IPS-15b (cell line): ENCODE measurements around the gene MEF2A.

Source experiments
- H3K27me3 ChIP-seq: one replicate; pipeline ENCODE4 v1.6.1; 2013; ENCODE audit warnings: low read length; ENCODE audit not compliant: control insufficient read depth, insufficient read depth
- H3K36me3 ChIP-seq: one replicate; pipeline ENCODE4 v1.6.1; 2013; ENCODE audit warnings: low read length; ENCODE audit not compliant: control insufficient read depth, insufficient read depth
- H3K4me1 ChIP-seq: one replicate; pipeline ENCODE4 v1.6.1; 2013; ENCODE audit warnings: mild to moderate bottlenecking, low read length; ENCODE audit not compliant: control insufficient read depth, insufficient read depth
- H3K4me3 ChIP-seq: one replicate; pipeline ENCODE4 v1.5.1; 2013; ENCODE audit warnings: low read depth, low read length
- H3K9ac ChIP-seq: one replicate; pipeline ENCODE4 v1.6.1; 2013; ENCODE audit warnings: low read depth, mild to moderate bottlenecking, low read length
- H3K9me3 ChIP-seq: one replicate; pipeline ENCODE4 v1.6.1; 2013; ENCODE audit warnings: mild to moderate bottlenecking, low read length; ENCODE audit not compliant: control insufficient read depth, insufficient read depth

The MEF2A gene

DNA sequence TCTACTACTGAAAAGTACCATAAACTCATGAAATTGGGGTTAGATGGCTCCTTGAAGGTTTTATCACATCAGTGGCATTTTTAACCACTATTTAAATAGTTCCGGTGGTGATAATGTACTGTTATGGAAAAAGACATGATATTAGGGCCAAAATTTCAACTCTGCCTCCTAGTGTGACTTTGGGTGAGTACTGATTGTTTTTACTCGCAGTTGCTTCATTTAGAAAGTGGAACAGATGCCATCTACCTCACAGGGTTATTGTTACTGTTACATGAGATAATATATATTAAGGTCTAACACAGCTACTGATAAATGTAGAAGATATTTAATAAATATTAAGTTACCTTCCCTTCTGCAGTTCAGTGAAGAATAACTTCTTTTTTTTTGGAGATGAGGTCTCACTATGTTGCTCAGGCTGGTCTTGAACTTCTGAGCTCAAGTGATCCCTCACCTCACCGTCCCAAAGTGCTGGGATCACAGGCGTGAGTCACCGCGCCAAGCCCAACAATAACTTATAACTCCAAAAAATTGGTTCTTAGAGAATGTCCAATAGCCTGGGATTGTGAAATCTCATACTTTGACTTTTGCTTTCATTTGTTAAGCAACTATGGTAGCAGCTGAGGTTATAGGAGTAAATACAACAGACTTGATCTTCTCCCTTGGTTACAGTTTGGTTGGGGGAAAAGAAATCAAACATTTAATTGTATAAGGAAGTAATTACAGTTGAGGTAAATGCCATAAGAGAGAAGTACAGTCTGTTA lies 48.3 kb downstream of the MEF2A start:
- H3K36me3 ChIP-seq = no peaks in the 10 kb centered on the region
- H3K9me3 ChIP-seq = no peaks in the 10 kb centered on the region
- H3K27me3 ChIP-seq = no peaks in the 10 kb centered on the region
- peaks cover 10% of the 10 kb centered on the region for H3K4me1 ChIP-seq
- H3K9ac ChIP-seq = no peak overlapping the region
- no peak overlapping the region for H3K4me3 ChIP-seq

DNA sequence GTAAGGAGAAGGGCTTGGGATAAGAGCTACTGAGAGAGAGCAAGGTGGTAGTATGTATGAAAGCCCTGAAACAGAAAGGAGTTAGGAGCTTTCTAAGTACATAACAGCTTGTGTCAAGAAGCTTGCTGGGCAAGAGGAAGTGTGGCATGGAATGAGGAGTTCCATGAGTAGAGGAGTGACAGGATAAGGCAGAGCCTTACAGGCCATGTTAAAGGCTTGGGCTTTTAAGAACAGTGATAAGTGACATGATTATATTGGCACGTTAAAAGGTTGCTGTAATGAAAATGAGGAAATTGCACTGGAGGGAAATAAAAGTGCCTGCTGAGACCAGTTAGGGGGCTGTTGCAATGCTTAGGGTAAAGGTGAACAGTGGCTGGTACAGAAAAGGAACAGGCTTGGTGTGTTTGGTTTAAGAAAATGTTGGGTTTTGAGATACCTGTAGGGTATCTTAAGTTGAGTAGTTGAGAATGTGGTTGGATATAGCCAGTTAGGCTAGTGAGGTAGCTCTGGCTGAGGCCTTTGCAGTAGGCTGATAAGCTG lies 49.0 kb downstream of the MEF2A start:
- H3K9ac ChIP-seq = no peak overlapping the region
- H3K27me3 ChIP-seq = no peaks in the 10 kb centered on the region
- no peaks in the 10 kb centered on the region for H3K36me3 ChIP-seq
- no peaks in the 10 kb centered on the region for H3K9me3 ChIP-seq
- no peak overlapping the region for H3K4me3 ChIP-seq
- H3K4me1 ChIP-seq = peaks cover 13% of the 10 kb centered on the region

DNA sequence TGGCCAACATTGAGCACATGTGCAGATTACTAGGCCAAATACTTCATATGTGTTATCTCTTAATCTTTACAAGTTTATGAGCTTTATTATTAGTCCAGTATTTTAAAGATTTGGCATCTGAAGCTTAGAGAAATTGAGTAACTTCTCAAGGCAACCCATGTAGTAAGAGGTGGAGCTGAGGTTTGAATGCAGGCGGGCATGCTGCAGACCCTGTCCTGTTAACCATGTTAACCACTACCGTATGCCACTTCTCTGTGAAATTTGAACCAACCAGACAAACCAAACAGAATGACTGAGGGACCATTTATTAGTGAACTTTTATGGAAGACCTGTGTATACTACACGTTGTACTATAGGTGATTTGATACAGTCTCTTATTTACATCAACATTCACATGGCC lies 49.7 kb downstream of the MEF2A start:
- H3K36me3 ChIP-seq = no peaks in the 10 kb centered on the region
- H3K9ac ChIP-seq = no peak overlapping the region
- H3K4me3 ChIP-seq = no peak overlapping the region
- H3K9me3 ChIP-seq = no peaks in the 10 kb centered on the region
- no peaks in the 10 kb centered on the region for H3K27me3 ChIP-seq
- peaks cover 13% of the 10 kb centered on the region for H3K4me1 ChIP-seq

DNA sequence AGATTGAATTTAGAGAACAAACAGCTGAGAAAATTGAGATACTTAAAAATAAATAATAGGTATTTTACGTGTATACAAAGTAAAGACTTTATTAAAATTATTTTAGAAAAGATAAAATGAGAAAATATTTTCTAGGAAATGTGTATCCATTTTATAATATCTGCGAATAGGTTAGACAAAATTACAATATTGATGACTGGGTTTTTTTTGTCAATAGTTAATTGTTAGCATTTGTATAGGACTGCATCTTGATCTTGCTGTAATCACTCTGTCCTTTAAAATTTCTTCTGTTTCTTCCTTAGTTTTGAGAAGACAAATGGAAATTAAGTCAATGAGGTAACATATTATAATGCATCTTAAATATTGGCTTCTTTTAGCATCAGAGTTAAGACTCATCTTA lies 50.3 kb downstream of the MEF2A start:
- H3K4me1 ChIP-seq = peaks cover 13% of the 10 kb centered on the region
- H3K27me3 ChIP-seq = no peaks in the 10 kb centered on the region
- no peaks in the 10 kb centered on the region for H3K36me3 ChIP-seq
- no peak overlapping the region for H3K9ac ChIP-seq
- no peaks in the 10 kb centered on the region for H3K9me3 ChIP-seq
- no peak overlapping the region for H3K4me3 ChIP-seq

GRCh38 chr15:99616773-99617342 lies 51.1 kb downstream of the MEF2A start:
- Histone ChIP-seq H3K9ac (no peak overlapping the region), H3K36me3 (no peaks in the 10 kb centered on the region), H3K27me3 (no peaks in the 10 kb centered on the region), H3K4me3 (no peak overlapping the region), H3K4me1 (peaks cover 13% of the 10 kb centered on the region), H3K9me3 (no peaks in the 10 kb centered on the region)

GRCh38 chr15:99618941-99619411 lies 53.2 kb downstream of the MEF2A start:
- H3K9me3 ChIP-seq = no peaks in the 10 kb centered on the region
- H3K36me3 ChIP-seq = no peaks in the 10 kb centered on the region
- H3K27me3 ChIP-seq = no peaks in the 10 kb centered on the region
- no peak overlapping the region for H3K9ac ChIP-seq
- peaks cover 10% of the 10 kb centered on the region for H3K4me1 ChIP-seq
- H3K4me3 ChIP-seq = no peak overlapping the region

DNA sequence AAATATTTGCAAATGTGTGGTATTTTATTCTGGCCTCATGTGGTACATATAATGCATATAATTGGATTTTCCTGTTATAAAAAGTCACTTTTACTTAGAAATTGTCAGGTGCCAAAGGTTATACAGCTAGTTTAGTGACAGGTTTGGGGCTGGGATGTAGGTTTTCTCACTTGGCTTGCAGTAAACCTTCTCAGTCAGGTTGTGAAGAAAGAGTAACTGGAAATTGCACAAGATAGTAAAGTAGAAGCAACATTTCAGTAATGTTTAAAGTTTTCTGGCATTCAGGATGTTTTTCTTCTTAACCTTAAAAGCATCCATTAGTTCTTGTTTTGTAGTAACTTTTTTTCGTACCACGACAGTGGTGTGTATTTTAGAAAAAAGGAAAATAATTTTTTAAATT lies 53.9 kb downstream of the MEF2A start:
- Histone ChIP-seq H3K4me3 (no peak overlapping the region), H3K9me3 (no peaks in the 10 kb centered on the region), H3K9ac (no peak overlapping the region), H3K27me3 (no peaks in the 10 kb centered on the region), H3K36me3 (no peaks in the 10 kb centered on the region), H3K4me1 (peaks cover 7% of the 10 kb centered on the region)

- Histone ChIP-seq H3K9ac (no peak overlapping the region), H3K36me3 (no peaks in the 10 kb centered on the region), H3K27me3 (no peaks in the 10 kb centered on the region), H3K4me3 (no peak overlapping the region), H3K4me1 (peaks cover 7% of the 10 kb centered on the region), H3K9me3 (no peaks in the 10 kb centered on the region)
Observed at GRCh38 chr15:99620178-99620577, 54.4 kb downstream of the MEF2A start.

- H3K9ac ChIP-seq = no peak overlapping the region
- no peaks in the 10 kb centered on the region for H3K36me3 ChIP-seq
- no peaks in the 10 kb centered on the region for H3K27me3 ChIP-seq
- H3K9me3 ChIP-seq = no peaks in the 10 kb centered on the region
- H3K4me3 ChIP-seq = no peak overlapping the region
- H3K4me1 ChIP-seq = peaks cover 7% of the 10 kb centered on the region
Observed at GRCh38 chr15:99621767-99622166, 56.0 kb downstream of the MEF2A start.

DNA sequence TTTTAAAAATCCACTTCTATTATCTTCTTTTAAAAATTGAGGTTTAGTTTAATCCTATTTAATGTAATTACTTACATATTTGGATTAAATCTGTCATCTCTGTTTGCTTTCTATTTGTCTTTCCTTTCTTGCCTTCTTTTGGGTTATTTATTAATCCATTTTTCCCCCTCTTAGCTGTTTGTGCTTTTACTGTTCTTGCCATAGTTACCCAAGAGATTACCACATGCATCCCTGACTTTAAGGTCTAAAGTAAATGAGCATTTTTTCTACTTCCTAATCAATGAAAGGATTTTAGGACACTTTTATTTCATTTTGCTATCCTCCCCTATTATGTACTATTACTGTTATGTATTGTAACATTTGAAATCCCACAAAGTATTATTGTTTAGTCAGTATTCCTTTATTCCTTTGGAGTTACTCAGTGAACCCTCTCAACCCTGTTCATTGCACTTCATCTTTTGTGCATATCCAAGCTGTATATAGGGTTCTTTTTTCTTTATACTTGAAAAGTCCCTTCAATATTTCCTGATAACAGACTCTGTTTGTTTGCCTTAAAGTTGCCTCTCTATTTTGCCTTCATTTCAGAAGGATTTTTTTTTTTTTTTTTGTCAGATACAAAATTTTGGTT lies 62.7 kb downstream of the MEF2A start:
- no peaks in the 10 kb centered on the region for H3K9me3 ChIP-seq
- no peaks in the 10 kb centered on the region for H3K36me3 ChIP-seq

GRCh38 chr15:99630607-99631131 lies 64.9 kb downstream of the MEF2A start:
- no peaks in the 10 kb centered on the region for H3K9me3 ChIP-seq
- H3K4me1 ChIP-seq = peaks cover 16% of the 10 kb centered on the region
- no peak overlapping the region for H3K4me3 ChIP-seq
- no peak overlapping the region for H3K9ac ChIP-seq
- no peaks in the 10 kb centered on the region for H3K36me3 ChIP-seq
- no peaks in the 10 kb centered on the region for H3K27me3 ChIP-seq

More for the DNA sequence above, 62.7 kb downstream of the MEF2A start:
- Histone ChIP-seq H3K9ac (no peak overlapping the region), H3K4me1 (peaks cover 16% of the 10 kb centered on the region), H3K4me3 (no peak overlapping the region), H3K27me3 (no peaks in the 10 kb centered on the region)
